Hematopoietic multipotent progenitor cell treated with erythropoietin and hydrocortisone succinate and interleukin-3 and kit ligand, for 4 days (in vitro differentiated cells): ENCODE measurements around the gene TMEM123.

ENCODE experiments used
- DNase-seq: peaks from one replicate; pipeline ENCODE4 v3.0.0-alpha.2; 2015

The TMEM123 gene

DNA sequence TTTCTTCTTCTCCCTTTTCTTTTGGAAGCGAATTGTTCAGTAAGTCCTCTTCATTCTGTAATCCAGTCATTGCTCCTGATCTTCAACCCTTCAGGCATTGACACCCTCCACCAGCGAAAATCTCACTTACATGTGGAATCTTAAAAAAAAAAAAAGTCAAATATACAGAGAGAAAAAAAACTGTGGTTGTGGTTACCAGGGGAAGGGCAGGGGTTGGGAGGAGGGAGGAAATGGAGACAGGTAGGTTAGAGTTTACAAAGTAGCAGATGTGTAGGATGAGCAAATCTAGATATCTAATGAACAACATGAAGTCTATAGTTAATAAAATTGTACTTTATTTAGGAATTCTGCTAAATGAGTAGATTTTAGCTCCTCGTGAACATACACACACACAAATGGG is 17.7 kb upstream of the TMEM123 start:
- DNase-seq: no peak

DNA sequence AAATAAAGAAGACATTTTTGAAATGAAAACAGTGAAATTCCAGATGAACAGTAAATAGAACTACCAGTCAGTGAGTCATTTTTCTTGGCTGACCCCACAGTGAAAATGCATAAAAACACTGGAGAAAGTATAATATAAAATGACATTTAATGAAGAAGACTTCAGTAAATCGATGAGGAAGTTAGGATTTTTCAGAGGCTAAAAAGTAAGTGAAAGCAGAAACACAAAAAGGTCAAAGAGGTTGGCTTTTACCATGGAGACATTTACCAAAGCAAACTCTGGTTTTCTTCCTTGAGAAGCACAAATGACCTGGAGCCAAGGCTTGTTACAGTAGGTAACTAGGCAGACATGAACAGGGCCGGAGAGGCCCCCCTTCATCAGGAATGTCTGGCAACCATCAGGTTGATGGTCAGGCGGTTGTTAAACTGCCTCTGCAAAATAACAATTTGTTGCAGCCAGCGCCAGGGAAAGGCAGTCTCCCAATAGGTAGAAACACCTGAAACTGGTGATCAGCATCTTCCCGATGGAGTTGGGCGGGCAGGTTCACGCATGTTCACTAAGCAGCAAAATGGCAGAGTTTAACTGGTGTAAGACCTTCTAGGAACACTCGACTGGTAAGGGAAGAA is 16.7 kb upstream of the TMEM123 start:
- DNase-seq: no peak

DNA sequence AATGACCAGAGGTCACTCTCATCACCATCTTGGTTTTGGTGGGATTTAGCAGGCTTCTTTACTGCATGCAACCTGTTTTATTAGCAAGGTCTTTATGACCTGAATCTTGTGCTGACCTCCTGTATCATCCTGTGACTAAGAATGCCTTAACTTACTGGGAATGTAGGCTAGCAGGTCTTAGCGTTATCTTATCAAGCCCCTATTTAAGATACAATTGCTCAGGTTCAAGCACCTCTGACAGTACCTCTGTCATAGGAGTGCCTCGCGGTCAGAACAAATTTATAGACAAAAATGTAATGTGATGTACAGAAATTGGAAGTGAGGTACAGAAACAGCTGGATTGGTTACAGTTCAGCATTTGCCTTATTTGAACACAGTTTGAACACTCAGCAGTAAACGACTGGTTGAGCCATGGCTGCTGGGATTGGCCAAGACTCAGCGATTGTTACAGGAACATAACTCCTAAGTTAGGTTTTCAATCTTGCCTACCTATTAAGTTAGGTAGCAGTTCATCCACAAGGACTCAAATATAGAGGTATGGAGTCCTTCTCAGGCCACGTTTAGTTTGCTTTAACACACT is 16.1 kb upstream of the TMEM123 start:
- DNase-seq: no peak

DNA sequence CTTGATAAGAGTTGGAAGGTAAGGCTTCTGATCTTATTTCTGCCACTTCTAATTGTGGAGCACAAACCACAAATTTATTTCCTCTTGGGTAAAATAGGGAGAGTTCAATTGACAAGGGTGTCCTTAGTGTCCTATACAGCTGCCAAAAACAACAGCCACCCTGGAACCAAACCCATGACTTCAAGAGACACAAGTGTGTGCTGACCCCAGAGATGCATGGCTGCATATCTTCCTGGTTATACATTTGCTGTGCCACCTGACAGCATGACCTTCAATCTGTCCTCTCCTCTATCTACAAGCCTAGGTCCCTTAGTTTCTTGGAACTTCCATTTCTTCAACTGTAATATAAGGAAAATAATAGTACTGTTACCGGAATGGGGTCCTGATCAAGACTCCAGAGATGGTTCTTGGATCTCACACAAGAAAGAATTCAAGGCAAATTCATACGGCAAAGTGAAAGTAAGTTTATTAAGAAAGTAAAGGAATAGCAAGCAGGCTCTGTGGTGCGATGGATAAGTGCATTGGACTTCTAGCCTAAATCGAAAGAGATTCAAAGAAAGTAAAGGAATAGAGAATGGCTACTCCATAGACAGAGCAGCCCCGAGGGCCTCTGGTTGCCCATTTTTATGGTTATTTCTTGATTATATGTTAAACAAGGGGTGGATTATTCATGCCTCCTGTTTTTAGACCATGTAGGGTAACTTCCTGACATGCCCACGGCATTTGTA is 15.5 kb upstream of the TMEM123 start:
- no peak for DNase-seq

DNA sequence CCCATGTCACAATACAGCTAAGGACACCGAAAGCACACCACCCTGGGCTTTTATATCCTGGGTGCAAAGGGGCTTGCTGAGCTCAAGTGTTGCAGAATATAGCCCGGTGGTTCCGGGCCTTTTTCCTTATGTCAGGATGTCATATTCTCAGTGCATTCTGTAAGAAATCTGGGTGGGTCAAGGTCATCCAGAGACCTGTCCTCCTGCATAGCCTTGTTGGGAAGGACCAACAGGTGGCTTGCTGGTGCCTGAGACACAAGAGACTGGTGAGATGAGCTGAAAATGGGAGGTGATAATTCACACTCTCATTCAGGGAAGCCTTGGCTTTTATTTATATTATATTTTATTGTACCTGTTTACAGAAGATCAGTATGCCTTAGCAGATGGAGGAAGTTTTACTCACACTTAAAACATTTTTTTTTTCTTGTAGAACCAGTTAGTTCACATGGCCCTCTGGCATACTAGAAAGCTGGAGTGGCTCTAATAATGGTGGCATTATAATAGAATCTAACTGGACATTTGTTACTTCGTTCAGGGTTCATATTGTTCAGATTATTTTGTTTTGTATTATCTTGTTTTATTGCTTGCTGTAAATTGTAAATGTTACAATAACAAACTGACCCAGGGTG is 14.6 kb upstream of the TMEM123 start:
- no peak for DNase-seq

DNA sequence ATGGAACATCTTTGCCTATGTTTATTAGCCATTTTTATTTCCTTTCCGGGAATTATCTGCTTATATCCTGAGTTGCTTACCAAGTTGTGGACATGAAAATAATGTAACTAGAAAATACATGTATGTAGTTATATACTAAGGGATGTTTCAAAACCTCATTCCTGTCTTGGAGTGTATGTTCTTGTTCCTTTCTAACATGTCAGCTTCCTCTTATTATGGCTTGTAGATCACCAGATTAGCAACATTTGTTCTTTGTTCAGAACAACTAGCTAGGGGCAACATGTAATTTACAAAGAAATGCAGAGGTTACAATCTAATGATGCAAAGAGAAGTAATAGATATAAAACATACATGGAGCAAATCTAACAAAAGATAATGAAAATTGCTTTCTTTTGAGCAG is 13.1 kb upstream of the TMEM123 start:
- DNase-seq: peak; percentile 44

DNA sequence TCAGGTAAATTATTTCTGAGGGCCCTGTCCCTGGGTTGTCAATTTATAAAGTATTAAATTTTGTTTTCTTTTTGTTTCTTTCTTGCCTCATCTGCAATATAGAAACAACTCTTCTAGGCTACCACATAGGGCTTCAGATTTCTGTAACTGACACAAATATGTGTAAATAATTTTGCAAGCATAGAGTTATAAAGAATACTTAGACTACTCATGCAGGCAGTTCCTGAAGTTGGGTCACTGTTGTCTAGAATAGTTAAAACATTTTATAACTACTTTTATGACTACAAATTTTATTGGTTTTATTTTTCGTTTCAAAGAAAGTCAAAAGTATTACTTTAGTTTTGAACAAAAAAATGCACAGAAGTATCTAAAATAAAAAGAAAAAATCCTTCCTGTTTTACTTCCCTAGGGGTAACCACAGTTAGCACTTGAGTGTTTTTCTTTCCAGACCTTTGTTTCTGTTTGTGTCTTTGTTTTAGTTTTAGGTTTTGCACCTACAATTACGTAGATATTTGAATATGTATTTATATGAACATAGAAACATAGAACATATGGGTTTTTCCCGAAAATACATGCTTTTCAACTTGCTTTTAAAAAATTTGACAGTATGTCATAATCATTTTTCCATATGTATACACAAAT is 12.4 kb upstream of the TMEM123 start:
- no peak for DNase-seq

DNA sequence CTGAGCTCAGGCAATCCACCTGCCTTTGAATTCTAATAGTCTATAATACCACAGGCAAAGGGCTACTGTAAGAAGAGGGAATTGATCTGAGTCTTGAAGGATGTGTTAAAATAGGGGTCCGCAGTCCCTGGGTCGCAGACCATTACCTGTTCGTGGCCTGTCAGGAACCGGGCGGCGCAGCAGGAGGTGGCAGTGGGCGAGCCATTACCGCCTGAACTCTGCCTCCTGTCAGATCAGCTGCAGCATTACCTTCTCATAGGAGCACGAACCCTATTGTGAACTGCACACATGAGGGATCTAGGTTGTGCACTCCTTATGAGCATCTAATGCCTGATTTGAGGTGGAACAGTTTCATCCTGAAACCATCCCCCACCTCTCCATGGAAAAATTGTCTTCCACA is 11.5 kb upstream of the TMEM123 start:
- DNase-seq: no peak

DNA sequence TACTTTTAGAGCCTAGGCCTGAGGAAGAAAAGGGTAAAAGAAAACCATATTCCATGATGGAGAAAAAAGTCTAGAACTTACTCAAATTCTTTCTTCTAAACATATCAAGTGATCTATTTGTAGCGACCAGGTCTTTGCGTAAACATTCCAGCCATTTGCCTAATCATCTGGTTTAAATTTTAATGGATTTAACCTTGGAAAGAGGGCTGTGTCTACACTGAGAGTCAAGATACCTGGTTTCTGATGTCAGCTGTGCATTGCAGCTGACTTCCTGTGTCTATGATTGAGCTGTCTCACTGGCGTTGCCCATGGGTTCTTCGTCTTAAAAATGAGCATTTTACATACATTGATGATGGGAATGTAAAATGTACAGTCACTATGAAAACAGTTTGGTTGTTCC is 10.0 kb upstream of the TMEM123 start:
- DNase-seq: no peak

DNA sequence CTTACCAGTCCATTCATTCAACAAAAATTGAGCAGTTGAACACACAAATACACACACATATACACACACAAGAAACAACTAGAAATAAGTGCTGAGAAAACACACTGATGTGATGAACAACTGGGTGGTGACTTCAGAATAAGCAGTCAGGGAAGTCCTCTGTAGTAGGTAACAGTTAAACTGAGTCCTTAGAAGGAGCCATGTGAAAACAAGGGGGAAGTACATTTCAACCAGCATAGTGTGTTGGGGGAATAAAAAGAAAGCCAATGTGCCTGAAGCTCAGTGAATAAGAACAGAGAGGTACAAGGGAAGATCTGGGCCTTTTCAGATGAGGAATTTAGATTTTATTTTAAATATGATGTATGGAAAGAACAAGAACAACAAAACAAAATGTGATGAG is 6.8 kb upstream of the TMEM123 start:
- no peak for DNase-seq

DNA sequence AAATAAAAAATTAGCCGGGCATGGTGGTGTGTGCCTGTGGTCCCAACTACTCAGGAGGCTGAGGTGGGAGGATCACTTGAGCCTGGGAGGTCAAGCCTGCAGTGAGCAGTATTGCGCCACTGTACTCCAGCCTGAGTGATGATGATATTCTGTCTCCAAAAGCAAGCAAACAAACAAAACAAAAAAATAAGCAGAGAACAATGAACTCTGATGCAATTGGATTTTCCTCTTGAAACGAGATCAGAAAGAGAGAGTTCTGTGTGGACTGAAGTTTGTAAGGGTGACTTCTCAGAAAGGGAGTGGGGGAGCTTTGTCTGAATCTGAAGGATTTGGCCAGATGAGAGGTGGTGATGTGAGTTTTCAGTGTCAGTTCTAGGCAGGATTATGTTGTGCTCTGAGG is 6.0 kb upstream of the TMEM123 start:
- DNase-seq: no peak

DNA sequence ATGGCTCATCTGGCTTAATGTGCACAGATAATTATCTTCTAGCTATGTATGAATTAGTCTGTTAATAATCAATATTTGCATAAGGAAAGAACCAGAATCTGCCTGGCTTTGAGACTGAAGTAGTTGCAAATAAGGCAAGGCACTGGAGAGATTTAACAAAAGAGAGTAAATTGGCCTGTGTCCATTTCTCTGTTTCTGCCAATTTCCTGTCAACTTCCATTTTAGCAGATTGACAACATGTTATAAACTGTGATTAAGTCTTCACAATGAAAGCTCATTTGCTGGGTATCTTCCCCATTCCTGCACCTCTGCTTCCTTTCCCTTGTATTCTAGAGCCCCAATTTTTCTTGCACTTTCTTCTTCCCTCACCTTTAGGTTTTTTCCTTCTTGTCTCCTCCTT is 5.3 kb upstream of the TMEM123 start:
- DNase-seq: no peak

DNA sequence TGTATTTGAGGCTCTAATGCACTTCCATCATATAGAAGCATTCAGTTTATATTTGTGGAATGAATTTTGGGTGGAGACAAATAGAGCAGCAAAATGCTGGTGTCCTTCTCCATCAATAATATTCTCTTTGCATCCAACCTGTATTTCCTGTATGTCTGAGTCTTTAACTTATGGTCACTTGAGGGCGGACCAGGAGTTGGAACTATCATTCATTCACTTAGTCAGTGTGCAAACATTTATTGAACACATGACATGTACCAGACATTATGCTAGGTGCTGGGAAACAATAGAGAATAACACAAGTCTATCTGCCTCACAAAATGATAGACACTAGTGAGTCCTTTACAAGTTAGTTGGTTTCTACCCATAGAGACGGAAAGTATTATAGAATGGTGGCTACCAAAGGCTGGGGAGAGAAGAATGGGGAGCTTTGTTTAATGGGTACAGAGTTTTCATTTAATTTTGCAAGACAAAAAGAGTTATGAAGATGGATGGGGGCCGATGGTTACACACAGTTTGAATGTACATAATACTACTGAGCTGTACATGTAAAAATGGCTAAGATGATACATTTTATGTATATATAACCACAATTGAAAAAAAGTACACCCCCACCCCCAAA is 4.6 kb upstream of the TMEM123 start:
- DNase-seq: no peak

DNA sequence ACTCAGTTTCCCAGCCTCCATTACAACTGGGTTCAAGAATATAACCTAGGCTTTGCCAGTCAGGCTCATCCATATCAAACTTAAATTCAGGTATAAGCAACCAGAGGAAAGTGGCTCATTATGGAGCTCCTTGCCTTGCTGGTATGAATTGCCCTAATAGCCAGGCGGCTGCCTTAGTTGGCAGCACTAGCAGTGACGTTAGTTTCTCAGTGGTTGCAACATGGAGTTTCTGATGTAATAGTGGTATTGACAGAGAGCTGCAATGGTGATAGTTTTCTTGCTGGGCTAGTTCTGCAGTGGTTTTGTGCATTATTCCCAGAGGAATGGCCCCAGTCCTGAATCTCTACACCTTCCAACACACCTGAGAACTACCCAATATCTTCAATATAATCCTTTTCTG is 3.8 kb upstream of the TMEM123 start:
- peak; percentile 61 for DNase-seq

DNA sequence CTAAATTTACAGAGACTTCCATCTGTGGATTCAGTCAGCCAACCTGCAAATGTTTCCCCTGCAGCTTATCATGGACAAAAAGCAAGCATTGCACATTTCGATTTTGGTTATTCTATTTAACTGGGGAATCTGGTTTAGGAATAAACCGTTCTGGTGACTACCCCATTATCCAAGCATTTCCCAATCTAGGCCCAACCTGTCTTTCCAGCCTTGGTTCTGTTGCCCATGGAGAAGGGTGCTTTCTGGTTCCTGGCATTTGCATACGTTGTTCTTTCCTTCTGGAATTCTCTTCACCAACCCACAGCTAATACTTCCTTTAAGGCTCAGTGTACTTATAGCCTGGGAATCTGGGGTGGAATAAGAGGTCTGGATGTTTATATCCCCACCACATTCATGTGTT is 1.4 kb upstream of the TMEM123 start:
- DNase-seq: no peak

DNA sequence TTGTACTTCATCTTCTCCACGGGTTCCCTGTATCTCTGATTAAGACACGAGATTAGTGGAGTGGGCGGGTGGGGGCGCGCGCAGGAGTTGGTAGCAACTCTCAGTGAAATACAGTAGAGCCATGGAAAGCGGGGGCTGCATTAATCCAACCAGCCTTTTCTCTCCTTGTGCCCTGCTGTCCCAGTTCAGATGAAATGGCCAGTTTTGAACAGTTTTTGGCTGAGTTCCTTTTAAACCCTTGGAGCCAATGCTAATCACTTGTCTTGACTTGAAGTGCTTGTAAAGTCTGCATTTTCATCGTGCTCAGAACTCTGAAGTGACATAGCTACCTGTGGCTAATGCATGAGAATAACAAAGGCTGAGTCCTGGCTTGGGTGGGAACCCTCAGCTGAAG is 734 bp upstream of the TMEM123 start:
- DNase-seq: no peak

DNA sequence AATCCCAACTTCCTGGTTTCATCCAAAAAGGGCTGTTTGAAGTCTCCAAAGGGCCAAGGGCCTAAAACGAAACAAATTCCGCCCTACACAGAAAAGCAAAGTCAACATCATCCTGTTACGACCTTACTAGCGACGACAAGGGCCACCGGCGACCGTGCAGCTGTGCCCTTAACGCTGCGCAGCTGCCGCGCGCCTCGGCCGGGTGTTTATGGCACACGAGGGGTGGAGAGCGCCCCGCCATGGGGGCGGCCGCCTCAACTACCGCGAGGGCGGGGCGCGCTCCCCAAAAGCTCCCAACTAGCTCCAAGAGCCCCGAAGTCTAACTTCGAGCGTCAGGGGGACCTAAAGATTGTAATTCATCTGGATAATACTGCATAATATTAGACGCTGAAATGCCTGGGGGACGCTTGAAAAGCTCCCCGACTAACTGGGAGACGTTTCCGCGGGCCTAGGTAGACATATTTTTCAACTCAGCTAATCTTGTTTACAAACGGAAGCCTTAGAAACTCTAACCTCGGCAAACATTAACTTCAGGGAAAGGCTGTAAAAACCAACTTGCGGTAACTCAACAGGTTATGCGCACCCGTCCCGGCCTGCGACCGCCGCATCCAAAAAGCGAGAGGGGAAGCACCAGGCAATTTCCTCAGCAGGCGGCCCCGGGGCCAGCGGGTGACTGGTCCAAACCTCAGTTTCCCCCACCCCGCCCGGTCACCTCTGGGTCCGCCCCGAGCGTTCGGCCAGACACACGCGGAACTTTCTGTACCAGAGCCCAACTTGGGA is 694 bp downstream of the TMEM123 start:
- DNase-seq: peak; percentile 91

DNA sequence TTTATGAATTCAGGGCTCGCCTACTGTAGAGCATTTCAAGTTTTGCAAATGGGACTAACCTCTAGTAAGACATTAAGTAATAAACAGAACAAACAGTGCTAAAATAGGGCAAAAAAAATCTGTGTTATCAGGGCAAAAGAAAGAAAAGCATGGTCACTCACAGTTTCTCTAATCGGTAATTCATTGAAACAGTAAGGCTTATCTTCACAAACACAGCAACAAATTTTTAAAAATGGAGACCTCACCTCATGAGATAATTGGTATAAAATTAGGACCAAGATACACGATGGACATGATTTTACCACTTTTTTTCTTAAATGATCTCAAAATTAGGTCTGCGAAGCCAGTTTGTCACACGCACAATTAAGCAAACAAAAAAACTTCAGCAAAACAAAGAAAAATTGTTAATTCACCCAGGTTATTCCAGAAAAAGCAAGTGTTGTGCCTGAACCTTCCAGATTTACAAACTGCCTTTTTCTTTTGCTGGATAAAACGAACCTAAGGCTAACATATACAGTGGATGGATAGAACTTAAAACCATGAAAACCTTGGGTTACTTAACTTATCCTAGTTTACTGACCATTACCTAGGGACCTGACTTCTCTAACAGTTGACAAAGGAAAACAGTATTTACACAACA is 1.4 kb downstream of the TMEM123 start:
- peak; percentile 71 for DNase-seq

DNA sequence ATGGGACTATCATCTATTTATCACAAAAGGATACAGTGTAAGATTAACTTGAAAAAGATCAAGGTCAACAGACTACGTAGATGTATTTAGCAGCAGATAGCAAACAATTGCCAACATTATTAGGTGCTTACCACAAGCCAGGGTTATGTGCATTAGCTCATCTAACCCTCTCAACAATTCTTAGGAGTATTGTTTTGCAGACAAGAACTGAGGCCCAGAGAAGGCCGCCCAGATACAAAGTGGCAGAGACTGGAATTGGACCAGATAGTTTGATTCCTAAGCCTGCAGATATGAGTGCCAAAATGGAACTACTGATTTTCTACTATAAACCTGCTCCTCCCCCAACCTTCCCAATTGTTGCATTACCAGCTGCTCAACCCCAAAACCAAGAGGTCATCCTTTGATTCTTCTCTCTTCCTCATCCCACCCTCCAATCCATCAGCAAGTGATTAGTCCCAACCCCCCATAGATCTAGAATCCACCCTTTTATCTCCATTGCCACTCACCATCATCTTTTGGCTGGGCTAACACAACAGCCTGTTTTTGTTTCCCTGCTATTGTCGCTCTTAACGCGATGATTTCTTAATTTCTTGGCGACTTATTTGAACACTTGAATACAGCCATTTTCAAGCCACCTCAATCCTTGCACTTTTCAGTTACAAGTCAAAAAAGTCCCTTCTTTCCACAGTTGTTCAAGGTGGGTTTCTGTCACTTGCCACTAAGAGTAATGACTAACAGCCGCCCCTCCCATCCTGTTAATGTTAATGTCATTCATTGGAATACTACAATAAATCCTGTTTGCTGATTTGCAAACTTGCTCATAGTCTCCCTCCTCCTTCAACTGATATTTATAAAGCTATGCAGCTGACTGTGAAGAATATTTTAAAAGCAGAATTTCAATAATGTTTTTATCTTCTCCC is 2.7 kb downstream of the TMEM123 start:
- DNase-seq: no peak

DNA sequence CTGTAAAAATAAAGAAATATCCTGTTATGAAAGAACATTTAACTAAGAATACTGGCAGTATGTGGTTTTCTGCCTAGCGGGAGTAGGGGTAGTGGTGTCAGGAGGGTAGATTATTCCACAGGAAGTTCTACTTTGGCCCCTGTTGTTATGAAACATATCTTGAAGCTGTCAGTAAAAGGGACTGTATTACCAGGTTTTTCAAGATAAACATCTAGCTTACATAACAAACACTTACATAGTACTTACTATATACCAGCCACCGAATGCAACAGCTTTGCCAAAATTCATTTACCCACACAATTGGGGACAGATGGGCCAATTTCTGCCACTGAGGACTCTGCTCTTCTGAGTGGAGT is 3.7 kb downstream of the TMEM123 start:
- DNase-seq: peak; percentile 75
